Osteocyte (in vitro differentiated cells): ENCODE results near the gene NUF2. TPM values are rescaled to one million over a fixed set of nuclear protein-coding genes. Genes with fewer than 3 reads are reported as not detected.
"Not testable (repeated sequence)": the region's sequence is repeated elsewhere in the genome, so short reads cannot be mapped to it uniquely, and the experiment has no call there.

Experiments used
- DNase-seq: peaks from one replicate; pipeline ENCODE4 v3.0.0; 2021; ENCODE audit warnings: mixed read lengths; ENCODE audit not compliant: unreplicated experiment; ENCODE audit errors: extremely low spot score
- H3K27ac Mint-ChIP-seq: one replicate; pipeline ENCODE4 v1.8.0; 2021; ENCODE audit warnings: mild to moderate bottlenecking, mixed read lengths; ENCODE audit not compliant: unreplicated experiment
- H3K27me3 Mint-ChIP-seq: one replicate; pipeline ENCODE4 v1.8.0; 2021; ENCODE audit warnings: mixed read lengths; ENCODE audit not compliant: unreplicated experiment
- H3K36me3 Mint-ChIP-seq: one replicate; pipeline ENCODE4 v1.8.0; 2021; ENCODE audit warnings: mixed read lengths; ENCODE audit not compliant: unreplicated experiment
- H3K4me1 Mint-ChIP-seq: one replicate; pipeline ENCODE4 v1.8.0; 2021; ENCODE audit warnings: mixed read lengths; ENCODE audit not compliant: unreplicated experiment
- H3K4me3 Mint-ChIP-seq: one replicate; pipeline ENCODE4 v1.8.0; 2021; ENCODE audit warnings: mild to moderate bottlenecking, moderate library complexity, mixed read lengths; ENCODE audit not compliant: unreplicated experiment
- H3K9me3 Mint-ChIP-seq: one replicate; pipeline ENCODE4 v1.8.0; 2021; ENCODE audit warnings: mixed read lengths; ENCODE audit not compliant: unreplicated experiment
- CTCF ChIP-seq: fragments of 200-600 bp; sonication (generic); IDR thresholded peaks from 2 replicates; pipeline ENCODE4 v1.5.0; 2021; ENCODE audit warnings: antibody characterized with exemption, mild to moderate bottlenecking, moderate library complexity
- long read RNA-seq: library from polyadenylated mRNA; unstranded; transcript quantifications from one replicate; pipeline ENCODE4 v2.0.0, GENCODE V29; 2021
- total RNA-seq: library from RNA; stranded (reverse); gene quantifications from 2 replicates; pipeline ENCODE4 v1.2.1, GENCODE V29; 2021

The NUF2 gene
- 5.2 and 6.8 TPM in 2 replicates for total RNA-seq
- long read RNA-seq, transcript NUF2-201 (14 exons, 1,969 nt): major isoform, 12 of 24 reads
- long read RNA-seq, partial matches to known transcripts: 4 of 24 reads
- long read RNA-seq, other reads (novel, unspliced or antisense): 4 of 24 reads

- peak within 1 kb of the TSS; percentile 98 for H3K4me3 Mint-ChIP-seq
- H3K27me3 Mint-ChIP-seq: no peaks in the 10 kb centered on the region
- TF ChIP-seq CTCF: no peak
- H3K36me3 Mint-ChIP-seq: no peaks in the 10 kb centered on the region
- H3K27ac Mint-ChIP-seq: peak within 1 kb of the TSS; percentile 98
- no peaks in the 10 kb centered on the region for H3K9me3 Mint-ChIP-seq
- peaks cover 22% of the 10 kb centered on the region for H3K4me1 Mint-ChIP-seq
- DNase-seq: peak; percentile 99
Observed at GRCh38 chr1:163321311-163322305, at the start of gene NUF2. NUF2 (plus strand) TSS chr1:163321954; CDS start chr1:163326052, 4,098 bp downstream.

GRCh38 chr1:163273766-163274441 is 47.9 kb upstream of the NUF2 start:
- no peak overlapping the region for H3K4me3 Mint-ChIP-seq
- H3K9me3 Mint-ChIP-seq: peaks cover 17% of the 10 kb centered on the region
- peaks cover 17% of the 10 kb centered on the region for H3K36me3 Mint-ChIP-seq
- no peak for TF ChIP-seq CTCF
- DNase-seq: no peak
- no peak overlapping the region for H3K27ac Mint-ChIP-seq
- H3K27me3 Mint-ChIP-seq: no peaks in the 10 kb centered on the region
- peaks cover 21% of the 10 kb centered on the region for H3K4me1 Mint-ChIP-seq

- TF ChIP-seq CTCF: no peak
- no peak for DNase-seq
- H3K9me3 Mint-ChIP-seq: peaks cover 29% of the 10 kb centered on the region
- H3K27ac Mint-ChIP-seq: no peak overlapping the region
- H3K4me3 Mint-ChIP-seq: no peak overlapping the region
- H3K4me1 Mint-ChIP-seq: peaks cover 21% of the 10 kb centered on the region
- H3K27me3 Mint-ChIP-seq: no peaks in the 10 kb centered on the region
- H3K36me3 Mint-ChIP-seq: peaks cover 27% of the 10 kb centered on the region
Observed at GRCh38 chr1:163275222-163275621, 46.5 kb upstream of the NUF2 start.

- TF ChIP-seq CTCF: no peak
- no peak for DNase-seq
- Mint-ChIP-seq H3K27me3 (no peaks in the 10 kb centered on the region), H3K36me3 (peaks cover 33% of the 10 kb centered on the region), H3K4me1 (peaks cover 8% of the 10 kb centered on the region), H3K4me3 (no peak overlapping the region), H3K27ac (no peak overlapping the region), H3K9me3 (peaks cover 38% of the 10 kb centered on the region)
Observed at GRCh38 chr1:163278602-163279001, 43.2 kb upstream of the NUF2 start.

GRCh38 chr1:163284867-163285266 is 36.9 kb upstream of the NUF2 start:
- H3K9me3 Mint-ChIP-seq: peaks cover 13% of the 10 kb centered on the region
- DNase-seq, H3K4me1 Mint-ChIP-seq, H3K4me3 Mint-ChIP-seq, H3K36me3 Mint-ChIP-seq, H3K27ac Mint-ChIP-seq, H3K27me3 Mint-ChIP-seq: not testable (repeated sequence)
